GM12878 (cell line): ENCODE data around the gene C3AR1.

Source experiments
- BACH1 ChIP-seq: fragments of 450-650 bp; IDR thresholded peaks from 2 replicates; pipeline ENCODE4 v1.6.1; 2017; ENCODE audit warnings: mild to moderate bottlenecking, borderline replicate concordance
- TF ChIP-seq, protein P1 (sequence below), 3 experiments: IDR thresholded peaks in 2 of 3; conservative IDR thresholded peaks in 1 of 3; 2 replicates each; pipeline ENCODE4 v1.5.1; 2011; ENCODE audit warnings: low read depth in 3 of 3, low read length in 3 of 3, mild to moderate bottlenecking in 3 of 3, control low read depth in 2 of 3, moderate library complexity in 2 of 3, inconsistent platforms in 1 of 3, mixed read lengths in 1 of 3; ENCODE audit not compliant: control insufficient read depth in 2 of 3, insufficient read depth in 1 of 3; ENCODE audit errors: extremely low read depth in 1 of 3
- TF ChIP-seq, protein P2 (sequence below): IDR thresholded peaks from 2 replicates; pipeline ENCODE4 v1.6.1; 2012; ENCODE audit warnings: low read depth, low read length, improper control_type of control experiment

DNA sequence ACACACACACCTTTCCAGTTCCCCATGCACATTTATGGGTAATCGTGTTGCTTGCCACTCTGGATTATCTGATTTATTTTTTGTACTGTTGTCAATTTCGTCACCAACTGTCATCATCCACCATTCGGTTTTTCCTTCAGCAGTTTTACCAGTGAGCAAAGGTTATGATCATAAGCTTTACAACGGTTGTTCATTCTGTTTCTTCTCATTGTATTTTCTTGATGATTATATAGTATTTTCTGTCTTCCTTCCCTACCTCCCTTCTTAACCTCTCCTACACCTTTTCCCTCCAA, 16.6 kb upstream of the C3AR1 start:
- TF ChIP-seq, protein P1, sequence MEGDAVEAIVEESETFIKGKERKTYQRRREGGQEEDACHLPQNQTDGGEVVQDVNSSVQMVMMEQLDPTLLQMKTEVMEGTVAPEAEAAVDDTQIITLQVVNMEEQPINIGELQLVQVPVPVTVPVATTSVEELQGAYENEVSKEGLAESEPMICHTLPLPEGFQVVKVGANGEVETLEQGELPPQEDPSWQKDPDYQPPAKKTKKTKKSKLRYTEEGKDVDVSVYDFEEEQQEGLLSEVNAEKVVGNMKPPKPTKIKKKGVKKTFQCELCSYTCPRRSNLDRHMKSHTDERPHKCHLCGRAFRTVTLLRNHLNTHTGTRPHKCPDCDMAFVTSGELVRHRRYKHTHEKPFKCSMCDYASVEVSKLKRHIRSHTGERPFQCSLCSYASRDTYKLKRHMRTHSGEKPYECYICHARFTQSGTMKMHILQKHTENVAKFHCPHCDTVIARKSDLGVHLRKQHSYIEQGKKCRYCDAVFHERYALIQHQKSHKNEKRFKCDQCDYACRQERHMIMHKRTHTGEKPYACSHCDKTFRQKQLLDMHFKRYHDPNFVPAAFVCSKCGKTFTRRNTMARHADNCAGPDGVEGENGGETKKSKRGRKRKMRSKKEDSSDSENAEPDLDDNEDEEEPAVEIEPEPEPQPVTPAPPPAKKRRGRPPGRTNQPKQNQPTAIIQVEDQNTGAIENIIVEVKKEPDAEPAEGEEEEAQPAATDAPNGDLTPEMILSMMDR (IDR thresholded peaks at IDR 0.05 in 2 of 3, conservative IDR thresholded peaks at IDR 0.05 in 1 of 3; ENCODE audit: control insufficient read depth in 2 of 3, extremely low read depth in 1 of 3, insufficient read depth in 1 of 3, low read depth in 3 of 3, low read length in 3 of 3) = no peak
- TF ChIP-seq, protein P2, sequence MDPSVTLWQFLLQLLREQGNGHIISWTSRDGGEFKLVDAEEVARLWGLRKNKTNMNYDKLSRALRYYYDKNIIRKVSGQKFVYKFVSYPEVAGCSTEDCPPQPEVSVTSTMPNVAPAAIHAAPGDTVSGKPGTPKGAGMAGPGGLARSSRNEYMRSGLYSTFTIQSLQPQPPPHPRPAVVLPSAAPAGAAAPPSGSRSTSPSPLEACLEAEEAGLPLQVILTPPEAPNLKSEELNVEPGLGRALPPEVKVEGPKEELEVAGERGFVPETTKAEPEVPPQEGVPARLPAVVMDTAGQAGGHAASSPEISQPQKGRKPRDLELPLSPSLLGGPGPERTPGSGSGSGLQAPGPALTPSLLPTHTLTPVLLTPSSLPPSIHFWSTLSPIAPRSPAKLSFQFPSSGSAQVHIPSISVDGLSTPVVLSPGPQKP = no peak
- no peak for TF ChIP-seq BACH1
